Measurements from ENCODE around the gene OR10V1. TPM values are rescaled to one million over a fixed set of nuclear protein-coding genes. Genes with fewer than 3 reads are reported as not detected.

OR10V1 gene
- total and polyA plus RNA-seq, 2 of the 4 experiments (the other 2 are of a cell fraction), result not detected

DNA sequence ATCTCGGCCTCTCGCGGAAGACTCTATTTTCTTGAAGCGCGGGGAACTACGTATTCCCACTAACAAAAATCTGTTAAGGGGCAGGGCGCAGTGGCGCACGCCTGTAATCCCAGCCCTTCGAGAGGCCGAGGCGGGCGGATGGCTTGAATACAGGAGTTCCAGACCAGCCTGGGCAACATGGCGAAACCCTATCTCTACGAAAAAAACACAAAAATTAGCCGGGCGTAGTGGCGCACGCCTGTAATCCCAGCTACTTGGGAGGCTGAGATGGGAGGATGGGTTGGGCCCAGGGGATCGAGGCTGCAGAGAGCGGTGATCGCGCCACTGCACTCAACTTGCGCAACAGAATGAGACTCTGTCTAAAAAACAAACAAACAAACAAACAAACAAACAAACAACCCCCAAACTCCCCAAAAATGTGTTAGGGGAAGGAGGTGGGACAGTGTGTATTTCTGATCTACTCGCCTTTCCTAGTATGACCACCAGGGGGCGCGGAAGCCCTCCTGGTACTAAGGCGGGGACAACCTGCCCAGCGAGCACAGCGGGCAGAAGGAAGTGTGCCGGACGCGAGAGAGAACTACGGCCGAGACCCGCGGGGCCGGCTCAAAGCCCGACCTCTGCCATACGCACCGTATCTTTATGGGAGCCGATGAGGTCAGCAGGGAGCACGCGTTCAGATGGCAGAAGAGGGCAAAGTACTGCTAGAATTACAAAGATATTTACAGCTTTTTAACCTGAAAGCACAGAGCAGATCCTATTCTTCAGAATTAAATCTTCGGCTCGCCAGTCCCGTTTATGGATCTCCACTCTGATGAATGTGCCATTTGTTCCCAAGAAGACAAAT, 40.2 kb upstream of the OR10V1 start:
- Histone ChIP-seq H4K5ac (ENCODE audit: low read depth, low read length) (no peak overlapping the region), H3K18ac (ENCODE audit: low read depth, low read length) (no peak overlapping the region), H2BK120ac (ENCODE audit: low read depth, low read length) (no peak overlapping the region), H3K9me3 (ENCODE audit: control insufficient read depth, insufficient read depth, low read length) (no peaks in the 10 kb centered on the region), H3K4me2 (ENCODE audit: low read depth, low read length) (peak overlapping the region; percentile 77), H2BK5ac (ENCODE audit: low read depth, low read length, poor library complexity, severe bottlenecking) (no peak overlapping the region), H3K36me3 (ENCODE audit: control insufficient read depth, insufficient read depth, low read length) (no peaks in the 10 kb centered on the region), H2BK15ac (ENCODE audit: low read depth, low read length) (no peak overlapping the region), H3K27me3 (ENCODE audit: control insufficient read depth, insufficient read depth, low read length) (no peaks in the 10 kb centered on the region), H4K20me1 (ENCODE audit: insufficient read depth, low read length) (peaks cover 5% of the 10 kb centered on the region; the same call in 1 of the 2 replicates), H2AFZ (replicated peaks; ENCODE audit: low read length, poor library complexity) (peak overlapping the region; percentile 96), H3K23ac (ENCODE audit: low read depth, low read length) (peak overlapping the region; percentile 70; the same call in 1 of the 2 replicates), H3K4me3 (ENCODE audit: insufficient read depth, low read depth, low read length) (peak overlapping the region; percentile 83), H3K79me1 (ENCODE audit: low read depth in 1 of 2, low read length in 2 of 2) (peaks cover 0 to 20% of the 10 kb centered on the region in 2 experiments; a peak in 2 of 4 replicates), H3K9ac (ENCODE audit: low read depth, low read length) (0 out of 2 replicates have a peak overlapping the region, but pooled peaks have one; percentile 61), H3K4ac (ENCODE audit: low read depth, low read length) (no peak overlapping the region), H4K91ac (ENCODE audit: insufficient read depth, low read depth, low read length) (no peak overlapping the region), H3K56ac (ENCODE audit: extremely low read depth, insufficient read depth, low read length) (no peak overlapping the region), H2AK9ac (replicated peaks; ENCODE audit: low read depth, low read length, poor library complexity) (peak overlapping the region; percentile 2), H2AK5ac (ENCODE audit: low read depth, low read length) (no peak overlapping the region), H2BK20ac (ENCODE audit: low read depth, low read length) (no peak overlapping the region), H3K14ac (replicated peaks; ENCODE audit: low read depth, low read length) (no peak overlapping the region), H3K4me1 (ENCODE audit: control insufficient read depth, insufficient read depth, low read length) (peaks cover 5% of the 10 kb centered on the region), H4K8ac (ENCODE audit: low read depth in 2 of 2, low read length in 2 of 2) (no peak overlapping the region), H3K27ac (ENCODE audit: insufficient read depth, low read length) (no peak overlapping the region), H3K9me1 (ENCODE audit: insufficient read depth, low read length) (peaks cover 5% of the 10 kb centered on the region; the same call in 1 of the 2 replicates)
- in situ Hi-C loops (cut with MboI; ENCODE audit: low sequenced_read_pairs), result no loop called here
- CTCF ChIA-PET, result interaction anchor here (0.6 to 1.9 kb wide), 5 partner anchors 9 to 48 kb away, joined by 3 to 5 read pairs (median 5); no protein-coding TSS in a partner anchor
- peak; percentile 65 for ATAC-seq (ENCODE audit: low read depth)
- POLR2A ChIA-PET (ENCODE audit: unreplicated experiment), result no interaction called here
- DNase-seq, result peak; percentile 63
- BruUV-seq (replicated peaks), result no TSS peak
- dilution Hi-C loops (cut with HindIII; ENCODE audit: low sequenced_read_pairs, unreplicated experiment), result no loop called here
- intact Hi-C loops (cut with micrococcal nuclease), result loop anchor here (1.0 to 5.0 kb wide), 6 partner anchors 48 to 438 kb away; partner anchors contain the start of genes MRPL16 and PATL1
- no CpG with 5 or more reads among the region's 47 CpGs for WGBS, 2 experiments (ENCODE audit: extremely low coverage in 2 of 2, insufficient read length in 1 of 2)
- no peak for TF ChIP-seq CHD1 (IDR thresholded peaks at IDR 0.05; ENCODE audit: low read depth, low read length)
- TF ChIP-seq, protein P1, sequence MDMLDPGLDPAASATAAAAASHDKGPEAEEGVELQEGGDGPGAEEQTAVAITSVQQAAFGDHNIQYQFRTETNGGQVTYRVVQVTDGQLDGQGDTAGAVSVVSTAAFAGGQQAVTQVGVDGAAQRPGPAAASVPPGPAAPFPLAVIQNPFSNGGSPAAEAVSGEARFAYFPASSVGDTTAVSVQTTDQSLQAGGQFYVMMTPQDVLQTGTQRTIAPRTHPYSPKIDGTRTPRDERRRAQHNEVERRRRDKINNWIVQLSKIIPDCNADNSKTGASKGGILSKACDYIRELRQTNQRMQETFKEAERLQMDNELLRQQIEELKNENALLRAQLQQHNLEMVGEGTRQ (IDR thresholded peaks at IDR 0.05; ENCODE audit: low read depth, low read length), result no peak
- TF ChIP-seq, protein P2, sequence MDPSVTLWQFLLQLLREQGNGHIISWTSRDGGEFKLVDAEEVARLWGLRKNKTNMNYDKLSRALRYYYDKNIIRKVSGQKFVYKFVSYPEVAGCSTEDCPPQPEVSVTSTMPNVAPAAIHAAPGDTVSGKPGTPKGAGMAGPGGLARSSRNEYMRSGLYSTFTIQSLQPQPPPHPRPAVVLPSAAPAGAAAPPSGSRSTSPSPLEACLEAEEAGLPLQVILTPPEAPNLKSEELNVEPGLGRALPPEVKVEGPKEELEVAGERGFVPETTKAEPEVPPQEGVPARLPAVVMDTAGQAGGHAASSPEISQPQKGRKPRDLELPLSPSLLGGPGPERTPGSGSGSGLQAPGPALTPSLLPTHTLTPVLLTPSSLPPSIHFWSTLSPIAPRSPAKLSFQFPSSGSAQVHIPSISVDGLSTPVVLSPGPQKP (IDR thresholded peaks at IDR 0.05; ENCODE audit: borderline replicate concordance, low read depth, low read length), result no peak
- no peak for TF ChIP-seq POLR2A (IDR thresholded peaks at IDR 0.05; ENCODE audit: low read depth, low read length)
- TF ChIP-seq RCOR1 (IDR thresholded peaks at IDR 0.05; ENCODE audit: insufficient replicate concordance, low read length), result no peak
- TF ChIP-seq, protein P3, sequence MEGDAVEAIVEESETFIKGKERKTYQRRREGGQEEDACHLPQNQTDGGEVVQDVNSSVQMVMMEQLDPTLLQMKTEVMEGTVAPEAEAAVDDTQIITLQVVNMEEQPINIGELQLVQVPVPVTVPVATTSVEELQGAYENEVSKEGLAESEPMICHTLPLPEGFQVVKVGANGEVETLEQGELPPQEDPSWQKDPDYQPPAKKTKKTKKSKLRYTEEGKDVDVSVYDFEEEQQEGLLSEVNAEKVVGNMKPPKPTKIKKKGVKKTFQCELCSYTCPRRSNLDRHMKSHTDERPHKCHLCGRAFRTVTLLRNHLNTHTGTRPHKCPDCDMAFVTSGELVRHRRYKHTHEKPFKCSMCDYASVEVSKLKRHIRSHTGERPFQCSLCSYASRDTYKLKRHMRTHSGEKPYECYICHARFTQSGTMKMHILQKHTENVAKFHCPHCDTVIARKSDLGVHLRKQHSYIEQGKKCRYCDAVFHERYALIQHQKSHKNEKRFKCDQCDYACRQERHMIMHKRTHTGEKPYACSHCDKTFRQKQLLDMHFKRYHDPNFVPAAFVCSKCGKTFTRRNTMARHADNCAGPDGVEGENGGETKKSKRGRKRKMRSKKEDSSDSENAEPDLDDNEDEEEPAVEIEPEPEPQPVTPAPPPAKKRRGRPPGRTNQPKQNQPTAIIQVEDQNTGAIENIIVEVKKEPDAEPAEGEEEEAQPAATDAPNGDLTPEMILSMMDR (conservative IDR thresholded peaks at IDR 0.05; ENCODE audit: low read depth, low read length), result peak; percentile 90
- no peak for TF ChIP-seq FOS (IDR thresholded peaks at IDR 0.05; ENCODE audit: low read depth, low read length)
- no peak for TF ChIP-seq NFE2L2 (IDR thresholded peaks at IDR 0.05; ENCODE audit: low read depth, low read length)
- no peak for TF ChIP-seq MXI1 (IDR thresholded peaks at IDR 0.05; ENCODE audit: borderline replicate concordance, low read depth, low read length)
- TF ChIP-seq SMC3 (IDR thresholded peaks at IDR 0.05; ENCODE audit: low read depth, low read length), result peak; percentile 88
- TF ChIP-seq BHLHE40 (IDR thresholded peaks at IDR 0.05; ENCODE audit: low read depth, low read length), result no peak
- no peak for TF ChIP-seq MAFK (IDR thresholded peaks at IDR 0.05; ENCODE audit: low read depth, low read length)
- TF ChIP-seq MAZ (IDR thresholded peaks at IDR 0.05; ENCODE audit: borderline replicate concordance, low read depth, low read length), result peak; percentile 58; the same call in 1 of the 2 replicates
- no peak for TF ChIP-seq CEBPB (IDR thresholded peaks at IDR 0.05; ENCODE audit: low read depth, low read length)
